HG03045 (cell line): ENCODE data around the gene APCDD1.

Source experiments
- ATAC-seq: cut with Tn5 transposase; IDR thresholded peaks from one replicate; pipeline ENCODE4 v1.9.1; 2021; ENCODE audit warnings: mild to moderate bottlenecking, moderate library complexity; ENCODE audit not compliant: unreplicated experiment

APCDD1 gene

GRCh38 chr18:10453806-10454680, at the start of gene APCDD1:
TSS of gene APCDD1 (plus strand) at chr18:10454635. CDS start at chr18:10454982, 347 bp downstream.
- ATAC-seq = no peak

GRCh38 chr18:10405014-10405493, 49.4 kb upstream of the APCDD1 start:
- ATAC-seq = no peak

GRCh38 chr18:10405816-10406663, 48.4 kb upstream of the APCDD1 start:
- no peak for ATAC-seq

- ATAC-seq = no peak
Measured at GRCh38 chr18:10408131-10408530, 46.3 kb upstream of the APCDD1 start.

GRCh38 chr18:10409041-10409440, 45.4 kb upstream of the APCDD1 start:
- ATAC-seq = no peak

GRCh38 chr18:10410472-10411308, 43.7 kb upstream of the APCDD1 start:
- ATAC-seq = no peak

- ATAC-seq = no peak
Measured at GRCh38 chr18:10412933-10413332, 41.5 kb upstream of the APCDD1 start.

- no peak for ATAC-seq
Measured at GRCh38 chr18:10413722-10414121, 40.7 kb upstream of the APCDD1 start.

- no peak for ATAC-seq
Measured at GRCh38 chr18:10414293-10414842, 40.1 kb upstream of the APCDD1 start.

GRCh38 chr18:10416065-10416464, 38.4 kb upstream of the APCDD1 start:
- no peak for ATAC-seq

- ATAC-seq = no peak
Measured at GRCh38 chr18:10417191-10417590, 37.2 kb upstream of the APCDD1 start.

GRCh38 chr18:10417664-10418063, 36.8 kb upstream of the APCDD1 start:
- no peak for ATAC-seq

- no peak for ATAC-seq
Measured at GRCh38 chr18:10418836-10419235, 35.6 kb upstream of the APCDD1 start.

- no peak for ATAC-seq
Measured at GRCh38 chr18:10419420-10420103, 34.9 kb upstream of the APCDD1 start.

GRCh38 chr18:10420561-10421352, 33.7 kb upstream of the APCDD1 start:
- ATAC-seq = no peak

GRCh38 chr18:10421859-10422258, 32.6 kb upstream of the APCDD1 start:
- no peak for ATAC-seq

- no peak for ATAC-seq
Measured at GRCh38 chr18:10422731-10423130, 31.7 kb upstream of the APCDD1 start.

GRCh38 chr18:10424585-10425307, 29.7 kb upstream of the APCDD1 start:
- no peak for ATAC-seq
